ENCODE measurements around the gene PDPN.

- no peak for TF ChIP-seq CTCF (conservative IDR thresholded peaks at IDR 0.05; ENCODE audit: low read depth in 2 of 2)
- no peak for TF ChIP-seq EZH2 (IDR thresholded peaks at IDR 0.05; ENCODE audit: low read depth, unreplicated experiment)
- TF ChIP-seq JUNB (IDR thresholded peaks at IDR 0.05; ENCODE audit: unreplicated experiment): no peak
- no peak for TF ChIP-seq POLR2AphosphoS5 (IDR thresholded peaks at IDR 0.05; ENCODE audit: low read depth)
- TF ChIP-seq EZH2phosphoT487 (IDR thresholded peaks at IDR 0.05; ENCODE audit: unreplicated experiment): no peak
- no peak for TF ChIP-seq REST (IDR thresholded peaks at IDR 0.05; ENCODE audit: unreplicated experiment)
- no peak for TF ChIP-seq CREB1 (CRISPR knock-in tag; IDR thresholded peaks at IDR 0.05; ENCODE audit: low read depth)
- TF ChIP-seq ETS1 (IDR thresholded peaks at IDR 0.05): no peak
Observed at GRCh38 chr1:13535227-13535626, 48.4 kb upstream of the PDPN start.

Data from GM23338 (cell line).